ENCODE measurements around the gene PLOD2.

PLOD2 gene

GRCh38 chr3:146169891-146170290 lies 8.9 kb upstream of the PLOD2 start:
- Histone ChIP-seq H3K27ac (ENCODE audit: low read depth, low read length) (no peak overlapping the region), H4K20me1 (ENCODE audit: control insufficient read depth, insufficient read depth, low read depth, low read length) (no peaks in the 10 kb centered on the region), H3K4me2 (ENCODE audit: low read length) (no peak overlapping the region), H3K9me3 (ENCODE audit: control insufficient read depth, insufficient read depth, low read length) (no peaks in the 10 kb centered on the region), H3K79me2 (ENCODE audit: control insufficient read depth, low read length) (no peaks in the 10 kb centered on the region), H3K4me1 (ENCODE audit: control insufficient read depth, low read length) (no peaks in the 10 kb centered on the region), H3K27me3 (ENCODE audit: control insufficient read depth, low read length) (no peaks in the 10 kb centered on the region), H3K36me3 (ENCODE audit: control insufficient read depth, low read length) (no peaks in the 10 kb centered on the region), H3K4me3 (ENCODE audit: low read length) (no peak overlapping the region), H3K9me2 (replicated peaks; ENCODE audit: control insufficient read depth, low read length) (no peaks in the 10 kb centered on the region), H3F3A (ENCODE audit: control insufficient read depth, insufficient read depth) (no peaks in the 10 kb centered on the region)
- TF ChIP-seq CTCF (IDR thresholded peaks at IDR 0.05; ENCODE audit: low read depth, low read length, poor library complexity, severe bottlenecking) (no peak), EZH2phosphoT487 (IDR thresholded peaks at IDR 0.05; ENCODE audit: borderline replicate concordance, low read length) (no peak)

GRCh38 chr3:146166826-146167225 lies 5.8 kb upstream of the PLOD2 start:
- H3K9me3 ChIP-seq (ENCODE audit: control insufficient read depth, insufficient read depth, low read length), result no peaks in the 10 kb centered on the region
- H3K27me3 ChIP-seq (ENCODE audit: control insufficient read depth, low read length), result no peaks in the 10 kb centered on the region
- H3F3A ChIP-seq (ENCODE audit: control insufficient read depth, insufficient read depth), result no peaks in the 10 kb centered on the region
- no peak overlapping the region for H3K4me2 ChIP-seq (ENCODE audit: low read length)
- H3K4me3 ChIP-seq (ENCODE audit: low read length), result no peak overlapping the region
- no peaks in the 10 kb centered on the region for H4K20me1 ChIP-seq (ENCODE audit: control insufficient read depth, insufficient read depth, low read depth, low read length)
- H3K79me2 ChIP-seq (ENCODE audit: control insufficient read depth, low read length), result no peaks in the 10 kb centered on the region
- H3K36me3 ChIP-seq (ENCODE audit: control insufficient read depth, low read length), result no peaks in the 10 kb centered on the region
- no peak overlapping the region for H3K27ac ChIP-seq (ENCODE audit: low read depth, low read length)
- no peaks in the 10 kb centered on the region for H3K9me2 ChIP-seq (replicated peaks; ENCODE audit: control insufficient read depth, low read length)
- TF ChIP-seq CTCF (IDR thresholded peaks at IDR 0.05; ENCODE audit: low read depth, low read length, poor library complexity, severe bottlenecking), result no peak
- TF ChIP-seq EZH2phosphoT487 (IDR thresholded peaks at IDR 0.05; ENCODE audit: borderline replicate concordance, low read length), result no peak
- H3K4me1 ChIP-seq (ENCODE audit: control insufficient read depth, low read length), result no peaks in the 10 kb centered on the region

GRCh38 chr3:146166415-146166821 lies 5.4 kb upstream of the PLOD2 start:
- no peak for TF ChIP-seq EZH2phosphoT487 (IDR thresholded peaks at IDR 0.05; ENCODE audit: borderline replicate concordance, low read length)
- H3K9me2 ChIP-seq (replicated peaks; ENCODE audit: control insufficient read depth, low read length), result no peaks in the 10 kb centered on the region
- H3K4me2 ChIP-seq (ENCODE audit: low read length), result no peak overlapping the region
- H3K79me2 ChIP-seq (ENCODE audit: control insufficient read depth, low read length), result no peaks in the 10 kb centered on the region
- no peaks in the 10 kb centered on the region for H3K4me1 ChIP-seq (ENCODE audit: control insufficient read depth, low read length)
- no peaks in the 10 kb centered on the region for H3K27me3 ChIP-seq (ENCODE audit: control insufficient read depth, low read length)
- H3F3A ChIP-seq (ENCODE audit: control insufficient read depth, insufficient read depth), result no peaks in the 10 kb centered on the region
- H3K36me3 ChIP-seq (ENCODE audit: control insufficient read depth, low read length), result no peaks in the 10 kb centered on the region
- H3K9me3 ChIP-seq (ENCODE audit: control insufficient read depth, insufficient read depth, low read length), result no peaks in the 10 kb centered on the region
- no peak overlapping the region for H3K27ac ChIP-seq (ENCODE audit: low read depth, low read length)
- H3K4me3 ChIP-seq (ENCODE audit: low read length), result no peak overlapping the region
- H4K20me1 ChIP-seq (ENCODE audit: control insufficient read depth, insufficient read depth, low read depth, low read length), result no peaks in the 10 kb centered on the region

- Histone ChIP-seq H3K4me1 (ENCODE audit: control insufficient read depth, low read length) (no peaks in the 10 kb centered on the region), H4K20me1 (ENCODE audit: control insufficient read depth, insufficient read depth, low read depth, low read length) (no peaks in the 10 kb centered on the region), H3F3A (ENCODE audit: control insufficient read depth, insufficient read depth) (no peaks in the 10 kb centered on the region), H3K36me3 (ENCODE audit: control insufficient read depth, low read length) (no peaks in the 10 kb centered on the region), H3K4me2 (ENCODE audit: low read length) (no peak overlapping the region), H3K4me3 (ENCODE audit: low read length) (no peak overlapping the region), H3K27me3 (ENCODE audit: control insufficient read depth, low read length) (no peaks in the 10 kb centered on the region), H3K9me3 (ENCODE audit: control insufficient read depth, insufficient read depth, low read length) (no peaks in the 10 kb centered on the region), H3K27ac (ENCODE audit: low read depth, low read length) (no peak overlapping the region), H3K79me2 (ENCODE audit: control insufficient read depth, low read length) (no peaks in the 10 kb centered on the region), H3K9me2 (replicated peaks; ENCODE audit: control insufficient read depth, low read length) (no peaks in the 10 kb centered on the region)
- TF ChIP-seq EZH2phosphoT487 (IDR thresholded peaks at IDR 0.05; ENCODE audit: borderline replicate concordance, low read length) (no peak), CTCF (IDR thresholded peaks at IDR 0.05; ENCODE audit: low read depth, low read length, poor library complexity, severe bottlenecking) (no peak)
Observed at GRCh38 chr3:146165877-146166276, 4.9 kb upstream of the PLOD2 start.

All from DOHH2 (cell line).